Panc1 (cell line): ENCODE data around the gene CRISPLD2. TPM values are rescaled to one million over a fixed set of nuclear protein-coding genes. Genes with fewer than 3 reads are reported as not detected.

ENCODE experiments used
- ATAC-seq: fragments of 200-7000 bp; cut with Tn5 transposase; 2 replicates; pipeline ENCODE4 v1.9.1; 2020; ENCODE audit warnings: mild to moderate bottlenecking, moderate library complexity
- BruUV-seq: library from RNA; stranded (reverse); fragments of 400-500 nt; replicated peaks from 2 replicates; lab custom pipeline; 2021; lab: Mats Ljungman, UMichigan
- CTCF ChIA-PET: fragments of 300-600 bp; sonication (Branson Sonifier 250); formaldehyde crosslinking; loops from one replicate; lab custom pipeline; 2022; ENCODE audit warnings: antibody characterized with exemption; lab: Charles Lee
- POLR2A ChIA-PET: fragments of 300-600 bp; sonication (Branson Sonifier 250); formaldehyde crosslinking; loops from one replicate; lab custom pipeline; 2022; ENCODE audit warnings: antibody characterized with exemption; lab: Charles Lee
- DNase-seq: peaks from one replicate; pipeline ENCODE4 v3.0.0-alpha.2; 2010; ENCODE audit warnings: low read depth, low spot score
- H3K27ac ChIP-seq: 2 replicates; pipeline ENCODE4 v1.5.1; 2011; ENCODE audit warnings: mild to moderate bottlenecking, low read length, inconsistent platforms
- H3K27me3 ChIP-seq: fragments of 200-500 bp; sonication (Bioruptor generic); 2 replicates; pipeline ENCODE4 v1.6.0; 2014; ENCODE audit warnings: low read length, inconsistent platforms; ENCODE audit not compliant: control insufficient read depth, insufficient read depth
- H3K36me3 ChIP-seq: fragments of 200-500 bp; sonication (Bioruptor generic); 2 replicates; pipeline ENCODE4 v1.5.1; 2014; ENCODE audit warnings: inconsistent platforms, mild to moderate bottlenecking, low read length, moderate library complexity; ENCODE audit not compliant: control insufficient read depth, insufficient read depth
- H3K4me1 ChIP-seq: 2 replicates; pipeline ENCODE4 v1.5.1; 2011; ENCODE audit warnings: inconsistent platforms, mild to moderate bottlenecking, low read length, moderate library complexity; ENCODE audit not compliant: control insufficient read depth, insufficient read depth
- H3K4me3 ChIP-seq, 2 experiments: 2 replicates each; pipeline ENCODE4 v1.5.1; 2011 to 2012; ENCODE audit warnings: low read depth in 2 of 2, low read length in 2 of 2, mild to moderate bottlenecking in 2 of 2, inconsistent platforms in 1 of 2, moderate library complexity in 1 of 2
- H3K9me3 ChIP-seq: fragments of 200-500 bp; sonication (Bioruptor generic); 2 replicates; pipeline ENCODE4 v1.5.1; 2014; ENCODE audit warnings: low read depth, mild to moderate bottlenecking, inconsistent platforms, low read length, moderate library complexity; ENCODE audit not compliant: control insufficient read depth, insufficient read depth
- CTCF ChIP-seq: fragments of 450-650 bp; IDR thresholded peaks from 2 replicates; pipeline ENCODE4 v1.5.1; 2017; ENCODE audit warnings: mild to moderate bottlenecking
- POLR2AphosphoS5 ChIP-seq: IDR thresholded peaks from 2 replicates; pipeline ENCODE4 v1.6.1; 2012; ENCODE audit warnings: mild to moderate bottlenecking, low read depth, low read length, moderate library complexity
- REST ChIP-seq, 2 experiments: IDR thresholded peaks; 2 replicates each; pipeline ENCODE4 v1.6.1; 2011 to 2012; ENCODE audit warnings: low read depth in 2 of 2, control low read depth in 1 of 2, low read length in 1 of 2, mild to moderate bottlenecking in 1 of 2, moderate library complexity in 1 of 2; ENCODE audit not compliant: insufficient read depth in 1 of 2
- SIN3A ChIP-seq: IDR thresholded peaks from 2 replicates; pipeline ENCODE4 v1.6.1; 2012; ENCODE audit warnings: low read depth, mild to moderate bottlenecking, low read length, moderate library complexity, borderline replicate concordance; ENCODE audit not compliant: insufficient read depth
- TCF7L2 ChIP-seq: IDR thresholded peaks from 2 replicates; pipeline ENCODE4 v1.6.1; 2011; ENCODE audit warnings: mild to moderate bottlenecking, low read depth, low read length, inconsistent platforms
- in situ Hi-C: cut with HindIII; loops from 2 replicates; pipeline ENCODE4 v1.10.0; 2016; ENCODE audit warnings: low sequenced_read_pairs, low pct_unique_long_range_greater_than_20kb
- intact Hi-C: fragments of 100-400 bp; cut with micrococcal nuclease; formaldehyde crosslinking; loops from one replicate; pipeline ENCODE4 v1.10.0; 2022; ENCODE audit not compliant: unreplicated experiment
- total RNA-seq: library from RNA; stranded (reverse); gene quantifications from one replicate; pipeline ENCODE4 v1.2.1, GENCODE V29; 2021; ENCODE audit not compliant: unreplicated experiment

The CRISPLD2 gene
- total RNA-seq, 1 experiment from 2014 or later, result 12.9 TPM

- Histone ChIP-seq H3K4me1 (no peaks in the 10 kb centered on the region), H3K27ac (no peak overlapping the region), H3K36me3 (no peaks in the 10 kb centered on the region), H3K4me3 (no peak overlapping the region), H3K9me3 (no peaks in the 10 kb centered on the region), H3K27me3 (no peaks in the 10 kb centered on the region)
- in situ Hi-C loops (no loop called here), intact Hi-C loops (loop anchor here (5.0 kb wide), 1 partner anchor 48 kb away; no protein-coding TSS in a partner anchor)
- ChIA-PET POLR2A (no interaction called here), CTCF (interaction anchor here (2.2 kb wide), 1 partner anchor 28 kb away, joined by 10 read pairs; no protein-coding TSS in a partner anchor)
- no TSS peak for BruUV-seq
- TF ChIP-seq POLR2AphosphoS5, result no peak
- TF ChIP-seq CTCF, result no peak
- TF ChIP-seq SIN3A, result no peak
- no peak for TF ChIP-seq TCF7L2
- TF ChIP-seq REST (IDR thresholded peaks at IDR 0.05; ENCODE audit: insufficient read depth in 1 of 2, low read depth in 2 of 2, low read length in 1 of 2), result no peak
- DNase-seq (no peak), ATAC-seq (peak; percentile 13; the same call in 1 of the 2 replicates)
Observed at GRCh38 chr16:84924331-84925091, 104.7 kb downstream of the CRISPLD2 start.

GRCh38 chr16:84925092-84925772, 105.4 kb downstream of the CRISPLD2 start:
- Histone ChIP-seq H3K4me3 (no peak overlapping the region), H3K36me3 (no peaks in the 10 kb centered on the region), H3K4me1 (no peaks in the 10 kb centered on the region), H3K27ac (no peak overlapping the region), H3K27me3 (no peaks in the 10 kb centered on the region), H3K9me3 (no peaks in the 10 kb centered on the region)
- no TSS peak for BruUV-seq
- ATAC-seq, result peak; percentile 78
- TF ChIP-seq CTCF, result peak; percentile 90
- TF ChIP-seq REST (IDR thresholded peaks at IDR 0.05; ENCODE audit: insufficient read depth in 1 of 2, low read depth in 2 of 2, low read length in 1 of 2), result no peak
- CTCF ChIA-PET, result interaction anchor here (2.2 kb wide), 1 partner anchor 27 kb away, joined by 10 read pairs; no protein-coding TSS in a partner anchor
- intact Hi-C loops, result loop anchor here (5.0 kb wide), 1 partner anchor 47 kb away; no protein-coding TSS in a partner anchor
- in situ Hi-C loops, result no loop called here
- peak; percentile 39 for DNase-seq
- POLR2A ChIA-PET, result interaction anchor here (0.7 kb wide), 1 partner anchor 123 kb away, joined by 3 read pairs; no protein-coding TSS in a partner anchor
